ENCODE data around the gene SHISA5.

Gene SHISA5

DNA sequence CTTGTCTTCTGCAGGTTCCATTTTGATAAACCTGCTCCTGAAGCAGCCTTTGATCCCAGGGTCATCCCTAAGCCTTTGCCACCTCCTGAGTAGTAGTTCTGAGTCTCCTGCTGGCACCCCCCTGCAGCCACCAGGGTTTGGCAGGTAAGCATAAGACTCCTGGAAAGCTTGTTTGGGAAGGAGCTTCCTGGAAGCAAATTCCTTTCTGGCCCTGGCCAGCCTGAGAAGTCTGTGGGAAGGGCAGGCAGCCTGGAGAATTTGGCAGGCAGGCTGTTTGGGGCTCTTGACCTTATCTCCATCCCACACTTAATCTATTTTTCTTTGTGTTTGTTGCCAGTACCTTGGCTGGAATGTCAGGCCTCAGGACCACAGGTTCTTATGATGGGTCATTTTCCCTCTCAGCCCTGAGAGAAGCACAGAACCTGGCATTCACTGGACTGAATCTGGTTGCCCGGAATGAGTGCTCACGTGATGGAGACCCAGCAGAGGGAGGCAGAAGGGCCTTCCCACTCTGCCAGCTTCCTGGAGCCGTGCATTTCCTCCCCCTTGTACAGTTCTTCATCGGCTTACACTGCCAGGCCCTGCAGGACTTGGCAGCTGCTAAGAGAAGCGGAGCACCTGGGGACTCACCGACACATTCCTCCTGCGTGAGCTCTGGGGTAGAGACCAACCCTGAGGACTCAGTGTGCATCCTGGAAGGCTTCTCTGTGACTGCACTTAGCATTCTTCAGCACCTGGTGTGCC is 44.0 kb downstream of the SHISA5 start:
- no peak for DNase-seq (ENCODE audit: low read depth)

DNA sequence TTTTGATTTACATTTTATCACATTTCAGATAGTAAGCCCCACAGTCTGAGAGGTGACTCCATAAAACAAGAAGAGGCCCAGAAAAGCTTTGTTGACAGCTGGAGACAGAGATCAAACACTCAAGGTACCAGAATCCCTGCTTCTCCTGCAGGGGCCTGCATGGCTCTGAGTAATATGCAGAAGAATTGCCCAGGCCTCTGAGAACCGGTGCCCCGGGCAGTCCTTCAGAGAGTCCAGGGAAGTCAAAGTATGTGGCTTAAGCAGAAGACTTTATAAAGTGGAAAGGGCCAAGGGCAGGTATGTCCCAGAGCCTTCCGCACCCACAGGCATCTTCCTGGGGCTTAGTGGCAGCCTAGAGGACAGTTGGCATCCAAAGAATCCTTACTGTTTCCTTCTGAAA is 44.6 kb downstream of the SHISA5 start:
- no peak for DNase-seq (ENCODE audit: low read depth)

DNA sequence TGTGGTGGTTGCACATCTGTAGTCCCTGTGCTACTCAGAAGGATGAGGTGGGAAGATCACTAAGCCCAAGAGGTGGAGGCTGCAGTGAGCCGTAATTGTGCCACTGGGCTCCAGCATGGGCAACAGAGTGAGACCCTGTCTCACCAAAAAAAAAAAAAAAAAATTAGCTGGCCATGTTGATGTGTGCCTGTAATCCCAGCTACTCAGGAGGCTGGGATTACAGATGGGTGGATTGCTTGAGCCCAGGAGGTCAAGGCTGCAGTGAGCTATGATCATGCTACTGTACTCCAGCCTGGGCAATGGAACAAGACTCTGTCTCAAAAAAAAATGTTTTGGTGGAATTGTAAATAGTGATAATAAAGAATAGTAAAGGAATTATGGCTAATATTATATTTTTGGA is 47.5 kb downstream of the SHISA5 start:
- no peak for DNase-seq (ENCODE audit: low read depth)

DNA sequence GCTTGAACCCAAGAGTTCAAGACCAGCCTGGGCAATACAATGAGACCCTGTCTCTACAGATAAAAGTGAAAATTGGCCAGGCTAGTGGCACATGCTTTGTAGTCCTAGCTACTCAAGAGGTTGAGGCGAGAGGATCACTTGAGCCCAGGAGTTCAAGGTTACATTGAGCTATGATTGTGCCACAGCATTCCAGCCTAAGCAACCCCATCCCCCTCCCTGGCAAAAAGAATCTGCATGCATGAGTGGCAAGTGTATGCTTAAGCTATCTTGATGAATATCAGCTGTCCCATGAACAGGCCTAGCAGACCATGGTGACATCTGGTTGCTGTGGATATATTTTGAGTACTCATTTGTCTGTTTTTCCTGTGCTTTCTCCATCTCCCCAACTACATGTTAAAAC is 52.7 kb downstream of the SHISA5 start:
- no peak for DNase-seq (ENCODE audit: low read depth)

DNA sequence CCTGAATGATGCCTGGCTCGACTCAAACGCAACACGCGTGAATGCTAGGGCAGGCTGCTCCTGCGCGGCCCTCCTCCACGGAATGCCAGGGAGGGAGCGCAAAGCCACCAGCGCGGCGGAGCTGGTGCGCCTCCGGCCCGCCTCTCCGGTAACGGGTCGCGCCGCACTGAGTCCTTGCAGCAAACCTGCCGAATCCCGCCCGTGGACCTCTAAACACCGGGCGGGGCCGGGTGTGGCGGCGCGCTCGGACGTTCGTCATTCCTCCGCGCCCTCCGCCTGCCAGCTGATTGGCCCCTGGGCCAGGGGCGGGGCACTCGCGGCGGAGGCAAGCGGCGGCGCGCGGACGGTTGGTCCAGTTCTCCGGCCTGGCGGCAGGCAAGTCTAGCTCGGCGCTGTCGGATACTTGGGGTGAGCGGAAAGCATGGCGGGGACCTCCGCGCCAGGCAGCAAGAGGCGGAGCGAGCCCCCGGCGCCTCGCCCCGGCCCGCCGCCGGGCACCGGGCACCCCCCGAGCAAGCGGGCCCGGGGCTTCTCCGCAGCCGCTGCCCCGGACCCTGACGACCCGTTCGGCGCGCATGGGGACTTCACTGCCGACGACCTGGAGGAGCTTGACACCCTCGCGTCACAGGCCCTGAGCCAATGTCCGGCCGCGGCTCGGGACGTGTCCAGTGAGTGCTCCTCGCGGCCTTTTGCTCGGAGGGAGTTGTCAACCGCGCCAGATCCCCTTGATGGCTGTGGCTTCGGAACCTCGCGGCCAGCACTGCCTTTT is 57.4 kb downstream of the SHISA5 start, which contains the start of gene ATRIP:
ATRIP (plus strand) TSS at position 313 of the 769 bp plus-strand sequence; CDS start at position 422, 109 bp downstream.
- peak; percentile 84 for DNase-seq (ENCODE audit: low read depth)

DNA sequence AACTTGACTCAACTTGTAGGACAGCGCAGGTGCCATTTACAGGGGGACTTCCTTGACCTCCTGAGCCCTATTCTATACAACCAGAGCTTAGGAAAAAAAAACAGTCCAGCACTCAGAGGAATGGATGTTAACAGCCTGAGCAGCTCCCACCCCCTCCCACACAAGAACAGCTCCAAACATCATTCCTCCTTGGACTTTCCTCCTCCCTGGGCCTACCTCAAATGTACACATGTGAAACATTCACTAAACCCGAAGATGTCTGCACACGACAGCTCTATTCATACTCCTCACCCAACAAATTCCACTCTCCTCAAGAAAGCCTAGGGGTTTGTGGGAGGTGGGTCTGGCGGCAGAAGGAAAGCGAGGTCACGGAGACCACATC is 57.9 kb downstream of the SHISA5 start:
- DNase-seq (ENCODE audit: low read depth) = no peak

DNA sequence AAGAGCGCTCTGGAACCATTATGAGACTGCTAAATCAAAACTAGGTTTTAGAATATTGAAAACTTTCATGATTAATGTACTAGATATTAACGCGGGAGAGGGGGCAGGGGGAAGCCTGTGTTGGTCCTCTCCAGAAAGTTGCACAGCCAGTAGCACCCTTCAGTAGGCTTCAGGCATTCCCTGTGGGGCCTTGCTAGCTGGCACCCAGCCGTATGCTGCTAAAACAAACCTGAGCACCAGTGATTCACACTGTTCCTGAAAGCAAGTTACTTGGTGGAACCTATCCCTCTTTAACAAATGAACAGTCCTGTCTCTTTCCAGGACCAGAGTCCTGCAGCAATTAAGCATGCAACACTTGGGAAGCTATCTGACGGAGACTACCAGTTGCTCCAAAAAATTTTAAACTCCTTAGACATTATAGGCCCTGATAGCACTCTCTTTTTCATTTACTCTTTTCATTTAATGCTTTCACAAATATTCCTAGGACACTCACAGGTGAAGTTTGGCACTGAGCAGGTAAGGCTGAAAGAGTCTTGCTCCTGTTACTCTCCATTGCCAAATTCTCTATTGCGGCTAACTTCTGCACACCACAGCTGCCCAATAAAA is 58.6 kb downstream of the SHISA5 start:
- DNase-seq (ENCODE audit: low read depth) = no peak

DNA sequence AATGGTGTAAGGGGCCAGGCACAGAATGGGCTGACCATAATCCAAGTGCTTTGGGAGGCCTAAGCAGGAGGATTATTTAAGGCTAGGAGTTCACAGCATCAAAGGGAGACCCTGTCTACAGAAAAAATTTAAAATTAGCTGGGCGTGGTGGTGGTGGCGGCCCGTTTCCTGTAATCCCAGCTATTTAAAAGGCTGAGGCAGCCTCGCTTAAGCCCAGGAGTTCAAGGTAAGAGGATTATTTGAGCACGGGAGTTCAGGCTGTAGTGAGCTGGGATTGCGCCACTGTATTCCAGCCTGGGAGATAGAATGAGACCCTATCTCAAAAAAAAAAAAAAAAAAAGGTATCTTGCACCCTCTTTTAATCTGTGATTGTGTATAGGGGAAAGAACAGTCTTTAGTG is 62.0 kb downstream of the SHISA5 start:
- DNase-seq (ENCODE audit: low read depth) = no peak

DNA sequence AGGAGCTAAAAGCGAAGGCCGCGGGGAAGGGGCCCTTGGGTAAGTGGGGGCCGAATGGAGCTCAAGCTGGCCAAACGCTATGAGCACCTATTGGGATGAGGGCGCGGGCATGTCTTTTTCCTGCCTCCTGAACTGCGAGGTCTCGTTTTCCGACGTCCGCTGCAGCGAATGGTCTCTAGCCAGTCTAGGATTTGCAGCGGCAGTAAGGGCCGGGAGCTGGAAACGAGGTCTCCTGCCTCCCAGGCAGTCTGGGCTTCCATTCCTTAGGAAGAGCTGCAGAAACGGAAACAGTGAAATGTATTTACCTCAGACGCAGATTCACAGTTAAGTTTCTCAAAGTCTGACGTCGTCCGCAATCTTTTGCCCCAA is 63.4 kb downstream of the SHISA5 start:
- no peak for DNase-seq (ENCODE audit: low read depth)

DNA sequence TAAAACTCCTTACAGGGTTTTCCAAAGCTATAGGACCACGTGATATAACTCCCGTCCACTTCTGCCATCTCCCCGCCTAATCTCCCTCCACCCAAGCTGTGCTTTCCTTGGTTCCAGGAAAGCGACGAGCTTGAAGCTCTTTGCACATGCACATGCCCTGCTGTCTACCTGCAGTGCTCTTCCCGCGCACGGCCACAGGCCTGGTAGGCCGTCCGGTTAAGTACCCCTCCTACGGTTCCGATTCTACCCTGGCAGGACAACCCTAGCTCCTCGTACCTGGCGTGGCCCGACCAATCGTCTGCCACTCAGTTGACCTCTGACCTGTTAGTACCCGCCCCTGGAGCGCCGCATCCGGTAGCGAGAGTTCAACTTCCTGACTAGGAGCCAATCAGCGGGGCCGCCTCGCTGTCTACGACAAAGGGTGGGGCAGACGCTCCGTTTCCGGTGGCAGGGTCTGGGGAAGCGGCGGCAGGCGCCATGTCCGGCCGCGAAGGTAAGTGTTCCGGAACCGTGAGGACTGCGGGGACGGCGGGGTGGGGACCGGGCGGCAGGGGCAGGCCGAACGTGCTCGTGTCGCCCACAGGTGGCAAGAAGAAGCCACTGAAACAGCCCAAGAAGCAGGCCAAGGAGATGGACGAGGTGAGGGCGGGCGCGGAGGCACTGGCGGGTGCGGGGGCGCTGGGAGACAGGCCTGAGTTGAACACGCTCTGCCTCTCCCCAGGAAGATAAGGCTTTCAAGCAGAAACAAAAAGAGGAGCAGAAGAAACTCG is 64.0 kb downstream of the SHISA5 start, which contains the start of the genes CCDC51 and TMA7:
CCDC51 (minus strand) TSS at position 300 of the 770 bp plus-strand sequence. CDS start 4,991 bp downstream, outside the sequence.
TMA7 (plus strand) TSS at position 438 of the 770 bp plus-strand sequence; CDS start at position 478, 40 bp downstream.
- DNase-seq (ENCODE audit: low read depth) = peak; percentile 98

DNA sequence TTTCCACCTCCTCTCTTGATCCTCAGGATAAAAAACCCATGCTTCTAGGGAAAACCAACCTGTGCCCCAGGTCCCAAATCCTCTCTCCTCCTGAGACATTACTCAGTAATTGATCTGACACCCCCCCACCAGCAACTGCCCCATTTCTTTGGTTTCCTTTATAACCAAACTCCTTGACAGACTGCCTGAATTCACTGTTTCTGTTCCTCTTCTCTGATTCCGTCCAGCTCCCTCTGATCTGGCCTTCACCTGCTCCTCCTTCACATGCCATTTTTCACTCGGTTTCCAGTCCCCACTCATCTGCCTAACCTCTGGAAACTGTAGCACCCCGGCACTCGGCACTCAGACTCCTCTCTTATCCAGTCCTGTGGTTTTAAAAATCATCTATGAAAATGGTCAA is 66.2 kb downstream of the SHISA5 start:
- no peak for DNase-seq (ENCODE audit: low read depth)

DNA sequence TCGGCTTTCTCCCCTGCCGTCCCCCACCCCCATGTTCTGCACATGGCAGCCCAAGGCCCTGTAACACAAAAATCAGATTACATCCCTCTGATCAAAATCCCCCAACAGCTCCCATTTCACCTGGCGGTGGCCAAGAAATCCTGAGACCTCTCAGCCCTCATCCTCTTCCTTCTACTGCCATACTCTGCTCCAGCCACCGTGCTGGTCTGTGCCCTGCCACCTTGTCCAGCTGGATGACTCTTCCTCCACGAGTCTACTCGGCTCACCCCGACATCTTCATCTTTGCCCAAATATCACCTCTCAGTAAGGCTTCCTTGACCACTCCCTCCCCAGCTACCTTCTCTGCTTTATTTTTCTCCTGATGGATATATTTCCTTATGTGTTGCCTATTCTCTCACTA is 67.1 kb downstream of the SHISA5 start:
- DNase-seq (ENCODE audit: low read depth) = no peak

DNA sequence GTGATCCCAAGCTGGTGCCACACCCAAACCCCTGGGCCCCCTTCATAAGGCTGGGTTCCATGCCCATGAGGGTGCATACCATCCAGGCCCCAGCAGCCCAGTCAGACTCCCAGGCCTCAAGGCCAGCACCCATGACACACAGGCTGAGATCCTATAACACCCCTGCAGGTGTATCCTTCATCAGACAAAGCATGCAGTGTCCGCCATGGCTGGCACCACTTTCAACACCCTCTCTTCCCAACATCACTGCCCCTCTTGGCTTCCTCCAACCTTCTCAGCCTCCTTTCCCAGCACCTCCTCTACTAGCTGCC is 67.5 kb downstream of the SHISA5 start:
- no peak for DNase-seq (ENCODE audit: low read depth)

DNA sequence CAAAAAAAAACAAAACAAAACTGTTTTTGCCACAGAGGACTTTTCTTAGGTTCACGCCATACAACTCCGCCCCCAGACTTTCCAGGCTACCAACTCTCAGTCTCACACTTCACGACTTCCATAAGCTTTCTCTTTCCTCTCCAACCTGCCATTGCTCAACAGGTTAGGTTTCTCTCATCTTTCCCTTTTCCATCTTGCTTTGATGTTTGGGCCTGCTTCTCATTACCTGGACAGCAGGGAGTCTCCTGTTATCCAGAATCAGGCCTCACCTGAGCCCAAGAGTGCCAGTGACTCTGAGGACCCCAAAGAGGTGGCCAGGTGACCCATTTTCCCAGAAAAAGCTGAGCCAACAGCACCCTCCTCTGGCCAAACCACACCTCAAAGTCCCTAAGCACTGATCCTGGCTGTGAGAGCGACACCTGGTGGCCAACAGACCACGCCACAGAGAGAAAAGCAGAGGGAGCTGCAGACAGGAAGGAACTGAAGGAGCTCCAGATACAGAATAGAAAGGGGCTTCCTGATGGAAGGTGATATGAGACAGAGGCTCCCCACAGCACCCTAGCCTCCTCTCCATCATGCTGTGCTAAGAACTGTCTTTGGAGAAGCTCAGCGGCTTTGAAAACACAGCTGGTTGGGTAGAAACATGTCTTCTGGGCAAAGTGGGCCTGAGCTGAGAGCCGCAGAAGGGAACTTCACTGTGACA is 68.0 kb downstream of the SHISA5 start:
- peak; percentile 71 for DNase-seq (ENCODE audit: low read depth)

DNA sequence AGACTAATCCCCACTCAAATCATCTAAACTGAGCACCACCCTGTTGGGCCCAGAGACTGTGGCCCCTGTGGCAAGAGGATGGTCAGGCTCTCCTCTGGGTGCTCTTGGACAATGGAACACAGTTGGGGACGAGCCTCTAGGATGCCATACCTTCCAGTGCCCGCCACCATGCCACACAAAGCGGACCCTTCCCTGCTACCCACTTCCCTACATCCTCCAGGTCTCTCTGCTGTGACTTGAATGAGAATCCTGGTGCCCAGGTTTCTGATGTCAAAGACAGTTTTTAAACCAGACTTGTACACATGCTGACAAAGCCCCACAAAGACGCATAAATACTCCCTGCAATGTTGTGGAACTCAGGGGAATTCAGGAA is 68.8 kb downstream of the SHISA5 start:
- DNase-seq (ENCODE audit: low read depth) = no peak

DNA sequence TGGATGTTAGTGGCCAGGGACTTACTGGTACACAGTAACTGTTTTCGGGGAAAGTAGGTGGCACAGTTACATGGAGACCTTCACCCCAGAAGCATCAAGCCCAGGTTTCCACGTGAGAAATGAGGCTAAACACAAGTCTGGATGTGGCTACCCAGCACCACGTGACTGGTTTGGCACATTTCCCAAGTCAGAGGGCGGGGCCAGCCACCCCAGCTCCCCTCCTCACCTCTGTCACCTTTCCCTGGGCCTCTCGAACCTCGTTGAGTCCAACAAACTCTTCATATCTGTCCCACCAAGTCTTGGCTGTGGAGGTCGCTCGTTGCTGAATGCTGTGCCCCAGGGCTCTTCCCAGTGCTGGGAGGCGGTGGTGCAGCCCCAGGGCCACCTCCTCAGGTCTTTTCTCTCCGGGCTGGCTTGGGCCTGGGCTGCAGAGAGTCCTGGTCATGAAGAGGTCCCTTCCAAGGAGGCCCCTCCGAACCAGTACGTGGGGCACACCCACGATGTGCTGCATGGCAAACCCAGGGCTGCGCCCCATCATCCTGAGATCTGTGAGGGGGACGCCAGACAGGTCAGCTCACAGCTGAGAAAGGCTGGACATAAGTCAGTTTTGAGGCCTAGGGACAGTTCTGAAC is 69.3 kb downstream of the SHISA5 start:
- DNase-seq (ENCODE audit: low read depth) = no peak

DNA sequence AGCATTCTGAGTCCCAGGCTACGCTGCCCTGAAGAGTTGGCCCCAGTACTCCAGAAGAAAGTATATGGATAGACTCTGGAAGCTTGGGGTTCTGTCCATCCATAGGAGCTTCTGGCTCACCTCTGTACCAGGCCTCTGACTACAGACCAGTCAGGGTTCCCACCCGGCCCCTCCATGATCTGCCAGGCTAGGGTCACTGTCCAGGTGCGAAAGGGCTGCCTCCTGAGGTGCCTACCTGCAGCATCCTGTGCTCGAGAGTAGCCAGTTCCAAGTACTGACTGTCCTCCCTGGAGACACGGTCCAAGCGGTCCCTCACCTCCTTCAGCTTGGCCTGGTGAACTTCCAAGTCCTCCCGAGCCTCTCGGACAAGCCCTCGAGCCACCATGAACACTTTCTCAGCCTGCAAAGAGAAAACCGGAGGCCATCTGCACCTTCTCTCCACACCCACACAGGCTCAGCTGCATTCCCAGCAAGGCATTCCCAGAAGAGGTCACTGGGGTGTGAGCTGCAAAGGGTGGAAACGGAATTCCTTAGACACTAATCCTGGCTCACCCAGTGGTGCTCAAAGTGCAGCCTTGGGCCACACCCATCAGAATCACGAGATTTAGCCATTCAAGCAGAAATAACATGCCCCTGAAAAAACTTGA is 70.4 kb downstream of the SHISA5 start:
- DNase-seq (ENCODE audit: low read depth) = no peak

DNA sequence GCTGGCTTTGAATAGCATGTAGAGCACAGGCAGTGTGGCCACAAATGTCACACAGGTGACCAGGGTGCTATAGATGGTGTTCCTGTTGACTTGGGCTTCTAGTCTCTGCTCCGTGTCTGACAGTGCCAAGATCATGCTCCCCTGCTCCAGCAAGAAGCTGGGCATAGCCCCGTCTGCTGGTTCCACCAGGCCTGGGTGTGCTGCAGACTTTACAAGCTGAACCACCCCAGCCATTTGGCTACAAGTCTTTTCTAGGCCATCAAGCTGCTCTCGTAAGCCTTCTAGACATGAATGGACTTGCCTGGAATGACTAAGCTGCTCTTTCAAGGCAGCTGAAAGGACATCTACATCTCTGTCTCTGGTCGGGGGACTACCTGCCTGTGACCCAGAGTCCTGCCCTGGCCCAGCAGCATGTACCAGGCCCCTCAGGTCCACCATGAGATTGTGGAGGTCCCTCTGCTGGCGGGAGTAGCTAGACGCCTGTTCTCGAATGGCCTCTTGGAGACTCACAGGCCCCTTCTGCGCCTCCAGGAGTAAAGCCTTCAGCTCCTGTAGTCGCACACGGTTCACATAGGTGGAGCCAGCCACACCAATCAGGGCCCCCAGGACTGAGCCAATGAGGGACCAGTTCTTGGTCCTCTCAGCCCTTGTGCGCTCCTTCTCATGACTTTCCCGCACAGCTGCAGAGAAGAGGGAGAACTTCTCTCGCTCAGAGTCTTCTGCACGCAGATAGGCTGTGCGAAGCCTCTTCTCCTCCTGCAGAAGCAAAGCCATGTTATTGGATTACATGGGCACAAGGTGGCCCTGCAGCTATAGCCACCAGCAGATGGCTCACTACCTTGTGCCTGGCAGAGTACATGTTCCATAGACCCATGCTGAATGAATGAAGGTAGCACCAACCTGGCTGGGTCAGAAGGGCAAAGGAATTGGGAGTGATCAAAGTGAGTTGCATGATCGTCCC is 71.3 kb downstream of the SHISA5 start:
- no peak for DNase-seq (ENCODE audit: low read depth)

DNA sequence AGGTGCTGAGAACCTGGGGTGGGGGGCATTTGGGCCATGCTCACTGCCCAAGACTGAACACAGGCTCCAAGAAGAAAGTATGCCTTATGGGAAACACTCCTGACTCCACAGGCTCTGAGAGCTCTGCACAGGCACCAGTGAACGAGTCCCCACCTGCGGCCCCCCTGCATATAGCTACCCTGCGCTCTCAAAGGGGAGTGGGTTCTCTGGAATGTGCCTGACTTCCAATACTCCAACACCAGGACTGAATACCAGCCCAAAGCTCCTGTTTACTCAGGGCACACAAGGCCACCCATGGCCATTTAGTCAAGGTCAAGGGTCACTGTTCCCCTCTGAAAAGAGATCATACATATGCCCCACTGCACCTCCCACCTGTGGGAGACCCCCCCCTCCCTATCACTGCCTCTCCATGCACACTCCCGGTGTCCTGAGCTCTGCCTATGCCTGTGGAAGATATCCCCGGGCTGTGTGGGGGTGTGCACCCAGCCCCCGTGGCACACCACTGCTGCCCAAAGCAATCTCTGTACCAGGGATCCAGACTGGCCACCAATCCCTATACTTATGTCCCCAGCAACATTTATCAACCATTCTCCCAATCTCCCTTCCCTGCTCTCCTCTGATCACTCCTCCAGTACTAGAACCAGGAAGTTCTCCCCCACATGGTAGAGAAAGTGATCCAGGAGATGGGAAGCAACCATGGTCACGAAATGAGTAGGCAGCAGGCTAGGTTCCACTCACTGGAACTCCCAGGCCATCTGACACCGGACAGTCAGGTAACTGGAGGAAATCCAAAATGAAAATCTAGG is 72.5 kb downstream of the SHISA5 start:
- DNase-seq (ENCODE audit: low read depth) = no peak

All from stimulated activated CD8-positive, alpha-beta memory T cell treated with anti-CD3 and anti-CD28 coated beads, Interleukin-4, amount 100 ng/mL, for 24 hours (primary cell).